Stimulated activated CD8-positive, alpha-beta memory T cell treated with anti-CD3 and anti-CD28 coated beads, Interleukin-7, amount 100 ng/mL, for 4 hours (primary cell): ENCODE results near the gene RNF168.
A peak's percentile ranks its signal among the peaks of the same experiment; 100 is the strongest.
"Not testable (repeated sequence)": the region's sequence is repeated elsewhere in the genome, so short reads cannot be mapped to it uniquely, and the experiment has no call there.

Experiments
- DNase-seq, 2 donors: peaks; one replicate each; pipeline ENCODE4 v3.0.0-alpha.2; 2020; ENCODE audit warnings: low read depth in 2 of 2

RNF168 gene

DNA sequence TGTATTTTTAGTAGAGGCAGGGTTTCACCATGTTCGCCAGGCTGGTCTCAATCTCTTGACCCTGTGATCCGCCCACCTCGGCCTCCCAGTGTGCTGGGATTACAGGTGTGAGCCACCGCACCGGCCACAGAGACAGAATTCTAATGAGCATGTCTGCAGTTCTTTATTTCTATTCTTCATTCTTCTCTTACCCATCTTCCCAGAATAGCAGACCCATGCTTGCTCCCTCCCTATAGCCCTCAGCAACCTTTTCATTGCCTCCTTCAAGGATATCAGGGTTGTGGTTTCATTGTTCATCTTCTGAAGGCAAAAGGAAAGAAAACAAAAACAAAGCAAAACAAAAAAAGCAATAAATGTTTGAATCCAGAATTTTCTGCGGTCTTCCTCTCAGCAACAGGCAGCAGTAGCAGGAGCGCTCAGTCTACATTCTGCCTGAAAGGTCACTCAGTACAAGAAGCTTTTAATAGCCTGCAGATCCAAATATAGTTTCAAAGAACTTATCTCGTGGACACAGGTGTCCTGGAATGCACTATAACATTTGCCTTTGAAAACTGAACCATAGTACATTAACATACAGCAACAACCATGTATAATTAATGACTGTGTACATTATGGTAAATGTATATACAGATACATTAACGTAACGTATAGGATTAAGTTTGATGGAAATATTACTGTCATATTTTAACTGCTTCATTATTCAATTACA is 11.5 kb upstream of the RNF168 start, which contains the start of gene SMCO1:
SMCO1 (minus strand) TSS at position 434 of the 709 bp plus-strand sequence; CDS start at position 297, 137 bp downstream.
- DNase-seq, result no peak

DNA sequence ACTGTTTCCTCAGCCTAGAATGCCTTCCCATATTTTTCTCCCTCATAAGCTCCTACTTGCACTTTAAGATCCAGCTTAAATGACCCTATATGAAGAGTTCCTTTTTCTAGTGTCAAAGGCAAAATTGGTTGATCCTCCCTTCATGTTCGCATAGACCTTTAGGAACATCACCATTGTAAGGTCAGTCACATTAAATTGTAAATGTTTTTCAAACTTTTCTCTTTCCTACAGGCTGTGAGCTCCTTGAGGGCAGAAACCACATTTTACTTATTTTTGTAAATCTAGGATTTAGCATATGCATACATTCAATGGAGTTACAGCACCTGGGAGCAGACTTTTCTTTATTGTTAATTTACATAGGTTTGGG is 10.8 kb upstream of the RNF168 start:
- DNase-seq, result no peak

DNA sequence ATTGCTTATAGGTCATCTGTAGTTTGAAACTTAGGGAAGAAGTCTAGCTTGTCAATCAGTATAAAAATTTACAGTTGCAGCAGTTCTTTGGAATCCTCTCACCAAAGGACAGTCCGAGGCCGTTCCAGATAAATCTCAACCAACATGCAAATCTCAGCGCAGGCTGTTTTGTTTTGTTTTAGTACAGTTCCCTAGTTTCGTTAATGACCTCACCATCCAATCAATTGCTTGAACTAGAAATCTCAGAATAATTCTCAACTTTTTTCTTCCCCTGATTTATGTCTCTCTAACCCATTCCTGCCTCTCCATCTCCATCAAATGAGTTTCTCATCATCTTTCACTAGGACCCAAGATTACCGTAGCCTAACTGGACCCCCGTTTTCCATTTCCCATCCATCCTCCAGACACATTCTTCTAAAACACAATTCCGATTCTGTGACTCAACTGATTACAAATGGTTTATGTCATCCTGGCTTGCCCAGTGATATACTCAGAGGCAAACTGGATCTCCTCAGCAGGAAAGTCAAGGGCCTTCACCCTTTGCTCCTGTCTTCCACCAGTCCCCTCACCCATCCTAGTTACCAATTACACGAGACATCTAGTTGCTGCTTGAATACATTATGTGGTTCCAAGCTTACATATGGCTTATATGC is 10.3 kb upstream of the RNF168 start:
- DNase-seq, result no peak

DNA sequence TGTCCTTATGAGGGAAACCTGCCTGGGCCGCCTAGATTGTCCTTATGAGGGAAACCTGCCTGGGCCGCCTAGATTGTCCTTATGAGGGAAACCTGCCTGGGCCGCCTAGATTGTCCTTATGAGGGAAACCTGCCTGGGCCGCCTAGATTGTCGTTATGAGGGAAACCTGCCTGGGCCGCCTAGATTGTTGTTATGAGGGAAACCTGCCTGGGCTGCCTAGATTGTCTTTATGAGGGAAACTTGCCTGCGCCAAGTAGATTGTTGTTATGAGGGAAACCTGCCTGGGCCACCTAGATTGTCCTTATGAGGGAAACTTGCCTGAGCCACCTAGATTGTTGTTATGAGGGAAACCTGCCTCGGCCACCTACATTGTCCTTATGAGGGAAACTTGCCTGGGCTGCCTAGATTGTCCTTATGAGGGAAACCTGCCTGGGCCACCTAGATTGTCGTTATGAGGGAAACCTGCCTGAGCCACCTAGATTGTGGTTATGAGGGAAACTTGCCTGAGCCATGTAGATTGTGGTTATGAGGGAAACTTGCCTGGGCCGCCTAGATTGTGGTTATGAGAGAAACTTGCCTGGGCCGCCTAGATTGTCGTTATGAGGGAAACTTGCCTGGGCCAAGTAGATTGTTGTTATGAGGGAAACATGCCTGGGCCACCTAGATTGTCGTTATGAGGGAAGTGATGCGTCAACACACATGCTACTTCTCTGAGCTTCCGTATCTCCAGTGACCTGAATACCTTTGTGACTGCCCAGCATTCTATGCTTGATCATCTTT is 8.3 kb upstream of the RNF168 start:
- not testable (repeated sequence) for DNase-seq

DNA sequence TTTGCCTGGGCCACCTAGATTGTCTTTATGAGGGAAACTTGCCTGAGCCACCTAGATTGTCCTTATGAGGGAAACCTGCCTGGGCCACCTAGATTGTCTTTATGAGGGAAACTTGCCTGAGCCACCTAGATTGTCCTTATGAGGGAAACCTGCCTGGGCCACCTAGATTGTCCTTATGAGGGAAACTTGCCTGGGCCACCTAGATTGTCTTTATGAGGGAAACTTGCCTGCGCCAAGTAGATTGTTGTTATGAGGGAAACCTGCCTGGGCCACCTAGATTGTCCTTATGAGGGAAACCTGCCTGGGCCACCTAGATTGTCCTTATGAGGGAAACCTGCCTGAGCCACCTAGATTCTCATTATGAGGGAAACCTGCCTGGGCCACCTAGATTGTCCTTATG is 7.5 kb upstream of the RNF168 start:
- DNase-seq, result not testable (repeated sequence)

DNA sequence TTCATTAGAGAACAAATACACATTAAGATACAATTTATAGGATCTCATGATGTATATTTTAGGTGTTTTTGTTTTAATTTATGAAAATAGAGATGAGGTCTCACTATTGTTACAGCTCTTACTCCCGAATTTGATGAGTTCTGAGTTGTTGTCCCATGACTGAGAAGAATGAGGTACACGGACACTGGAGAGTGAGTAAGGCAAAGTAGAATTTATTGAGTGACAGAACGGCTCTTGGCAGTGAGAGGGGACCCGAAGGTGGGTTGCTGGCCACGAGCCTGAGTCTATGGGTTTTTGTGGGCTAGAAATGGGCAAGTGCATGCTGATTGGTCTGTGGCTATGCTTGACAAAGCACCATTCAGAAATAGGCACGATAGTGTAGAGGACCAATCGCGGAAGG is 3.1 kb upstream of the RNF168 start:
- no peak for DNase-seq

DNA sequence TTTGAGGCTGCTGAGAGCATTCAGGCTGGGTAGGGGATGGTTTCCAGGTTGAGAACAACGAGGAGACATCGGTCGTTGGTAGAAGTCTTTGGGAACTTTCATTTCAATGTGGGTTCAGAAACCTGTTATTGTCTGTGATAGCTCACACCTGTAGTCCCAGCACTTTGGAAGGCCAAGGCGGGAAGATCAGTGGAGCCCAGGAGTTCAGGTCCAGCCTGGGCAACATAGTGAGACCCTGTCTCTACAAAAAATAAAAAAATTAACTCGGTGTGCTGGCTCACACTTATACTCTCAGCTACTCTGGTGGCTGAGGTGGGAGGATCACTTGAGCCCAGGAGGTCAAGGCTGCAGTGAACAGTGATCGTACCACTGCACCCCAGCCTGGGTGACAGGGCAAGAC is 988 bp upstream of the RNF168 start:
- DNase-seq, result no peak

DNA sequence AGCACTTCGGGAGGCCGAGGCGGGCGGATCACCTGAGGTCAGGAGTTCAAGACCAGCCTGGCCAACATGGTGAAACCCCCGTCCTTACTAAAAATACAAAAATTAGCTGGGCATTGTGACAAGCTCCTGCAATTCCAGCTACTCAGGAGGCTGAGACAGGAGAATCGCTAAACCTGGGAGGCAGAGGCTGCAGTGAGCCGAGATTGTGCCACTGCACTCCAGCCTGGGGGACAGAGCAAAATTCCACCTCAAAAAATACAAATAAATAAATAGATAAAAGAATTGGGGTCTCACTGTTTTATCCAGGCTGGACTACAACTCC is 470 bp upstream of the RNF168 start:
- not testable (repeated sequence) for DNase-seq

DNA sequence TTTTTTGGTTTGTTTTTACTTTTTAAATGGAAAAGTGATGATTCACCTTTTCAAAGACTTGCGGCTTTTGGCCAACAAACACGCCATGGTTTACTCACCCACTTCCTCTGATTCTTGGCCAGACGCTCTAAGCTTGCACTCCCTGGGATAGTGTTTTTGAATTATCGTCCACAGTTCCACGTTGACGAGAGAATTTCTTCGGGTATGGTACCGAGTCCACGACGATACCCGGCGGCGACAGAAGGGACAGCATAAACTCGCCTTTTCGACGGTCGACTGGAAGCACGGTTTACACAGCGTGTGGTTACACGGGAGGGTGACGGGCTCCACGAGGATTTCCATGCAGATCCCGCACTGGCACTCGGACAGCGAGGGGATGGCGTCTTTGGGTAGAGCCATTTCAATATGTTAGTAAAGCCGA is 783 bp downstream of the RNF168 start:
- peak; percentile 43 to 46 for DNase-seq

DNA sequence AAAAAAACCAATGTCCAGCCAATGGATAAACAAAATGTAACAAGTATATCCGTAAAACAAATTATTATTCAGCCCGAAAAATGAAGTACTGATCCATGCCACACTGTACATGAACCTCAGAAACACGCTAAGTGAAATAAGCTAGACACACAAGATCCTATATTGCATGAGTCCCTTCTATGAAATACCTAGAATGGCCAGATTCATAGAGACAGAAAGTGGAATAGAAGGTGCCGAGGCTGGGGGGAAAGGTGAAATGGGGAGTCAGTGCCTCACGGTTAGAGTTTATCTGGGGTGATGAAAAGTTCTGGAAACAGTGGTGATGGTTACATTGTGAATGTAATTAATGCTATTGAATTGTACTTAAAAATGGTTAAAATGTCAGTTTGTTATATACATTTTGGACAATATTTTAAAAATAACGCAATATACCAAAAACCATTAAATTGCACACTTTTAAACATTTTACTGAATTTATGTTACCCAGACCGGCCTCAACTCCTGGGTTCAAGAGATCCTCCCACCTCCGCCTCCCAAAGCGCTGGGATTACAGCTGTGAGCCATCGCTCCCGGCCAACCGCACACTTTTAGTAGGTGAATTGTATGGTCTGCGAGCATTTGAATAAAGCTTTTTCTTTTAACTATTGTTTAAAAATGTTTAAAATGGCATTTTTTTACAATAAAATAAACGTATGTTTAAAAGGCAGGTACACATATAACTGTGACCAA is 2.1 kb downstream of the RNF168 start:
- no peak for DNase-seq

DNA sequence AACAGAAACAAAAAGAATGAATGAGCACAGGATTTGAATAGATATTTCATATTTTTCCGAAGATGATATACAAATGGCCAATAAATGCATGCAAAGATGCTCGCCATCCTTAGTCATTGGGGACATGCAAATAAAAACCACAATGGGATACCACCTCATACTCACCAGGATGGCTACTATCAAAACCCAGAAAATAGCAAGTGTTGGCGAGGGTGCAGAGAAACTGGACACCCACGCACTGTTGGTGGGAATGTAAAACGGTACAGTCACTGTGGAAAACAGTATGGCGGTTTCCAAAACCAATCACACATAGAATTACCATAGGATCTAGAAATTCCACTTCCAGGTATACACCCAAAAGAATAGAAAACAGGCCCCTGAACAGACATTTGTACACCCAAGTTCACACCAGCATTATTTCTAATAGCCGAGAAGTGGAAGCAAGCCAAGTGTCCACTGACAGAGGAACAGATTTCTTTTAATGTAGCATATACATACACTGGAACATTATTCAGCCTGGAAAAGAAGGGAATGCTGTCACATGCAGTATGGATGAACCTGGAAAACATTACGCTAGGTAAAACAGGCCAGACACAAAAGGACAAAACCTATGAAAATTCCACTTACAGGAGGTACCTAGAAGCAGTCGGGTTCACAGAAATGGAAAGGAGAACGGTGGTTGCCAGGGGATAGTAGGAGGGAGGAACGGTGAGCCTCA is 3.6 kb downstream of the RNF168 start:
- no peak for DNase-seq

DNA sequence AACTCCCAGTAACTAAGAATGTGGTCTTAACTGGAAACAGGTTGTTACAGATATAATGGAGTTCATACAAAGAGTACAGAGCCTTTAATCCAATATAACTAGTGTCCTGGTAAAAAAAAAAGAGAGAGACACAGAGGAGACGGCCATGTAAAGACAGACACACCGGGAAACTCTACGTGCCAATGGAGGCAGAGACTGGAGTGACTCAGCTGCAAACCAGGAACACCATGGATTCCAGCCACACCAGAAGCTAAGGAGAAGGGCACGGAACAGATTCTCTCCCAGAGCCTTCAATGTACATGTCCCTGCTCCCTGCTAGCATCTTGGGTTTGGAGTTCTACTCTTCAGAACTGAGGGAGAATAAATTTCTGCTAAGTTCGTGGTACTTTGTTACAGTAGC is 4.5 kb downstream of the RNF168 start:
- no peak for DNase-seq

DNA sequence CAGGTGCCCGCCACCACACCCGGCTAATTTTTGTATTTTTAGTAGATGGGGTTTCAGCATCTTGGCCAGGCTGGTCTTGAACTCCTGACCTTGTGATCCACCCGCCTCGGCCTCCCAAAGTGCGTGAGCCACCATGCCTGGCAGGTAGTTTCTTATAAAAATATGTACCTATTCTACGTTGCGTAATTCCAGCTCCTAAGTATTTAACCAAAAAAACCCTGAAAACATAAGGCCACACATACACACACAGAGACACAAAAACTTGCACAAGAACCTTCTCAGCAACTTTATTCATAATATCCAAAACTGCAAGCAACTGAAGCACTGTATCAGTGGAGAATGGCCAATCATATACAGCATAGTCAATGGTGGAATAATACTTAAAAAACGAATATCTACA is 5.3 kb downstream of the RNF168 start:
- DNase-seq, result no peak

DNA sequence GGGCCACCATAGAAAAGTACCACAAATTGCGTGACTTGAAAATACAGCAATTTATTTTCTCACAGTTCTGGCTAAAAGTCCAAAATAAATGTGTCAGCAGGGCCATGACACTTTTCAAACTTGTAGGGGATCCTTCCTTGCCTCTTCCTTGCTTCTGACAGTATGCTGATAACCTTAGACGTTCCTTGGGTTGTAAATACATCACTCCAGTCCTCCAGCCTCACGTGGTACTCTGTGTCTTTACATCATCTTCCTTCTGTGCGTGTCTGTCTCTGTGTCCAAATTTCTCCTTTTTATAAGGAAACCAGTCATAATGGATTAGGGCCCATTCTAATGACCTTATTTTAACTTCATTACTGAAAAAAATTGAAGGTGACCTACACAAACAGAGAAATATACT is 7.4 kb downstream of the RNF168 start:
- DNase-seq, result no peak

DNA sequence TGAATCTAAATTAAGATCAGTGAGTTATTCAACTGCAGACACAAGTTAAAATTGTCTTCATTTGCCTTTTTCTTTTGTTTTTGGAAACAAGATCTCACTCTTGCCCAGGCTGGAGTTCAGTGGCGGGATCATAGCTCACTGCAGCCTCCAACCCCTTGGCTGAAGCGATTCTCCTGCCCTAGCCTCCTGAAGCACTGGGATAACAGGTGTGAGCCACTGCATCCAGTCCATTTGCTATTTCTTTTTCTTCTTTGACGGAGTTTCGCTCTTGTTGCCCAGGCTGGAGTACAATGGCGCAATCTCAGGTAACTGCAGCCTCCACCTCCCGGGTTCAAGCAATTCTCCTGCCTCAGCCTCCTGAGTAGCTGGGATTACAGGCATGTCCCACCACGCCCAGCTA is 10.3 kb downstream of the RNF168 start:
- DNase-seq, result no peak

DNA sequence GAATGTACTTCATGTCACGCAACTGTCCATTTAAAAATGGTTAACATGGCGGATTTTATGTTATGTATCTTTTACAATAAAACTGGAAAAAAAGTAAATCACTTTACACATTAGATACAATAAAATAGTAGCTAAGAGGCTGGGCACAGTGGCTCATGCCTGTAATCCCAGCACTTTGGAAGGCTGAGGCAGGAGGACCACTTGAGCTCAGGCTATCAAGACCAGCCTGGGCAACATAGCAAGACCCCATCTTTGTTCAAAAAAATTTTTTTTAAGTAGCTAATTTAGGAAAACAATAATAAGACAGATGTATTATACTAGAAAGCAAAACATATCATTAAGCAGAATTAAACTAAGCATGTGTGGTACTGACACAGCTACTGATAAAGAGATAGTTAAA is 11.5 kb downstream of the RNF168 start:
- no peak for DNase-seq

DNA sequence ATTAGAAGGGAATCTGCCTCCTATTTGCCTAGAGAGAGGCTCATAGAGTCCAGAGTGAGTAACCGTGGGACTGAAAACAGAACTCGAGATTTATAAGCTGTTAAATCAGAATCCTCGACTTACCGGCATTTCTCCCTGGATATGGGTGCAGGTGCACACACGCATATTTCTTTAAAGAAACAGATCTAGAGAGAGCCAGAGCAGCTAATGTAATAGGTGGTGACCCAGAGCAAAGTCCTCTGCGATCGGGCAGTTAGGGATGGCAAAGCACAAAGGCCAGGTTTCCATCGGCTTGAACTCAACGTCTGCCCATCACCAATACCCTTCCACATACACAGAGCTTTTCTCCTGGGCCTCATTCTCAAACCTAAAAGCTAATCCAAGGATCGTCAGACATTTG is 13.8 kb downstream of the RNF168 start:
- DNase-seq, result no peak

DNA sequence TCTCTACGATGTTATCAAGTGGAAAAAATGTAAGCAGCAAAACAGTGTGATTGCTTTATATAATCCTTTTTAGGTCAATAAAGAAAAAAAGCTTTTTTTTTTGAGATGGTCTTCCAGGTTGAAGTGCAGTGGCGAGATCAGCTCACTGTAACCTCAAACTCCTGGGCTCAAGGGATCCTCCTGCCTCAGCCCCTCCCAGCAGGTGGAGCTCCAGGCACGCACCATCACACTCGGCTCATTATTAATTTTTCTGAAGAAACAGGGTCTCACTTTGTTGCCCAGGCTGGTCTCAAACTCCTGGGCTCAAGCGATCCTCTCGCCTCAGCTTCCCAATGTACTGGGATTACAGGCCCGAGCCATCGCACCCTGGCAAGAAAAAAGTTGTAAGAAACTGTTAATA is 17.3 kb downstream of the RNF168 start:
- peak in 1 of 2 donors; percentile 17 for DNase-seq

DNA sequence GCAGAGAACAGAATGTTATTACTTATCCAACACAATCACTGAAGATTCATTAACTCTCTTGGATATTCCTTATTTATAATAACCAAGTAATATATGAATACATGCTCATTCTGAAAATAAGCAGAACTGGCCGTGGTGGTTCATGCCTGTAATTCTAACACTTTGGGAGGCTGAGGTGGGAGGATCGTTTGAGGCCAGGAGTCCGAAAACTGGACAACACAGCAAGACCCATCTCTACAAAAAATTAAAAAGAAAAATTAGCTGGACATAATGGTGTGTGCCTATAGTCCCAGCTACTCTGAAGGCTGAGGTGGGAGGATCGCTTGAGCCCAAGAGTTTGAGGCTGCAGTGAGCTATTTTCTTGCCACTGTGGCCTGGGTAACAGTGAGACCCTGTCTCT is 25.9 kb downstream of the RNF168 start:
- no peak for DNase-seq

DNA sequence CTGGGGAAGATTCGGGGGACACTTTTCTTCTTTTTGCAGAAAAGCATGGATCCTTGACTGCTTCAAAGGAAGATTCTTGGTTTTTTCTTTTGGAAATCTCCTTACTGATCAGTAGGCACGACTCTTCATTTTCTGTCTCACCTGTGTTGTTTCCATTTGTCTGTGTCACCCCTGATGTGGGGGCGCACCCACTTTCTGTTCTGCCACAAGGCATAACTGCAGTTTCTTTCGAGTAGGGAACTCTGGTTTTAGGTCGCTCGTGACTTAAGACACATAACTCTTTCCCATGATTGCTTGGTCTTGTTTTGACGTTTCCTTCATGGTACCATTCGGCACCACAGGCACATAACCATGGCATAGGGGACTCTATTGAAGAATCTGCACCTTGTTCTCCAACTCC is 31.3 kb downstream of the RNF168 start:
- no peak for DNase-seq

DNA sequence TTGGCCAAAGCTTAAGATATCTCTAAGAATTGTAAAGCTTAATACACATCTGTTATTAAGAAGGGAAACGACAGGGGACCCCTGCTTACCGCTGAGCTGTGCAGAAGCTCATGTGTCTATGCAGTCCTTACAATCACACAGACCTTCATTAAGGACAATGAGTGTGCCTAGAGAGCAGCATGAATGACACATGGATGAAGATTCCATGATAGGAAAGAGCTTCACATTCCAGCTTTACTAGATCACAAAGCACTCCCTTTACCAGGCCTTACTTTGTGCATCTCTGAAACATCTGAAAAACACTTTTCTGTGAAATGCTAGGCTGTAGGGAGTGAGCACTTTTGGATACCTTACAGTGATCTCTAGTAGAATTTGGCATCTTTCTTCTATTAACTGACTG is 32.0 kb downstream of the RNF168 start:
- no peak for DNase-seq

DNA sequence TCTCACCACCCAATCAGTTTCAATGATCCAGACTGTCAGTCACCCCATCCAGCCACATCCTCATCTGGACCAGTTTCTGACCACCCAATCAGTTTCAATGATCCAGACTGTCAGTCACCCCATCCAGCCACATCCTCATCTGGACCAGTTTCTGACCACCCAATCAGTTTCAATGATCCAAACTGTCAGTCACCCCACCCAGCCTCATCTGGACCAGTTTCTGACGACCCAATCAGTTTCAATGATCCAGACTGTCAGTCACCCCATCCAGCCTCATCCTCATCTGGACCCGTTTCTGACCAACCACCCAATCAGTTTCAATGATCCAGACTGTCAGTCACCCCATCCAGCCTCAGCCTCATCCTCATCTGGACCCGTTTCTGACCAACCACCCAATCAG is 33.4 kb downstream of the RNF168 start:
- not testable (repeated sequence) for DNase-seq
